ENCODE measurements around the gene GRIA1.
"Not testable (repeated sequence)": the region's sequence is repeated elsewhere in the genome, so short reads cannot be mapped to it uniquely, and the experiment has no call there.

Gene GRIA1

DNA sequence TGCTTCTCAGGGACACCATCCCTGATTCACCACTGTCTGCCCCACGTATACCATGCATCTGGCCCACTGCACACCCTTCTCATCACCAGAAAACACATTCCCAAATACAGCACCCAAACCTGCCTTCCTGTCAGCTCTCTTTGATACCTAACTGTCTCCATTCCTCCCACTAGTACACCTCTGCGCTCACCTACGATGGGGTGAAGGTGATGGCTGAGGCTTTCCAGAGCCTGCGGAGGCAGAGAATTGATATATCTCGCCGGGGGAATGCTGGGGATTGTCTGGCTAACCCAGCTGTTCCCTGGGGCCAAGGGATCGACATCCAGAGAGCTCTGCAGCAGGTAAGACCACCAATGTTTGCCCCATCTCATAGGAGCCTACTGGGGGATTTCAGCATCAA is 186.4 kb downstream of the GRIA1 start:
- no peak for DNase-seq (ENCODE audit: low read depth)
- H3K4me3 ChIP-seq (ENCODE audit: low read depth, low read length): no peak overlapping the region

DNA sequence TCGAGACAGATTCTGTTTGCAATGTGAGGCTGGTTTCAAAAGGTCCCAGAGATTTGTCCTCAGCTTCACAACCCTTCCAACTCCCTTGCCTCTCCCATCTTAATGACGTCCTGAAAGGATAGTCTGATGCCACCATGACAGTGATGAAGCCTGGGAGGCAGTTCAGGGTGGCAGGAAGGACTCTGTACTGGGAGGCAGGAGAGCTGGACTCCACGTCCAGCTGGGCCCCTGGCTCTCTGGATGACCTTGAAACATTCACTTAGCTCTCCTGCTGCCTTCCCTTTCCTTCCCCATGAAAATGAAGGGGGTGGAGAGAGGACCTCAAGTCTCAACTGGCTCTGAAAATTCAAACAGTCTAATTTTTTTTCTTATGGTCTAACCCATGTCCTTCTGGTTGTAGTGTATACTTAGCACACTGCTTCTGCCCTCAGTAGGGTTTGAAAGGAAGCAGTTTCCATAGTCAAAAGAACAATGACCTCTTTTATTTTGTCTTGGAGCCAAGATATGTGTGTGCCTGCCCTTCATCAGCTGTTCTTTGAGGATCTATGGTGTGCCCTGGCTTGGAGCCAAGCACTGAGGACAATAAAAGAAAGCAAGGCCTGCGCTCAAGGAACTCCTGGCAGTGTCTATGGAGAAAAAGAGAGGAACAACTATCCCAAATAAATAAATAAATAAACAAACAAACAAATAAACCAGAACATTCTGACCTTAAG is 188.3 kb downstream of the GRIA1 start:
- DNase-seq (ENCODE audit: low read depth): no peak
- H3K4me3 ChIP-seq (ENCODE audit: low read depth, low read length): no peak overlapping the region

GRCh38 chr5:153690236-153690635 is 199.8 kb downstream of the GRIA1 start:
- DNase-seq (ENCODE audit: low read depth): no peak
- no peak overlapping the region for H3K4me3 ChIP-seq (ENCODE audit: low read depth, low read length)

DNA sequence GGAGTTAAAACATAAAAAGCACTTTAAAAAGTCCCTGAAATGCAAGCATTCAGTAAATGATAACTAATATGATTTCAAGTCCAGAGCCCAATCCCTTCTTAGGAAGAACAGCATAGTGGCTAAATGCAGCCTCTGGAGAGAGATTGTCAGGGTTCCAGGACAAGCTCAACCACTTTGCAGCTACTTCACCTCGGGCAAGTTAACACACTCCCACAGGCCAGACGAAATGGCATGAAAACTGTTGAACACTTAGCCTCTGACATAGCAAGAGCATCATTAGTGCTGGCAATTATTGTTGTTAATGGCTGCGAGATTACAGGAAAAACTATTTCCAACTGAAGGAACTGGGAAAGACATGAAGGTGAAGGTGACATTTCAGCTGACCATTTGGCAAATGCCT is 205.8 kb downstream of the GRIA1 start:
- no peak for DNase-seq (ENCODE audit: low read depth)
- H3K4me3 ChIP-seq (ENCODE audit: low read depth, low read length): no peak overlapping the region

DNA sequence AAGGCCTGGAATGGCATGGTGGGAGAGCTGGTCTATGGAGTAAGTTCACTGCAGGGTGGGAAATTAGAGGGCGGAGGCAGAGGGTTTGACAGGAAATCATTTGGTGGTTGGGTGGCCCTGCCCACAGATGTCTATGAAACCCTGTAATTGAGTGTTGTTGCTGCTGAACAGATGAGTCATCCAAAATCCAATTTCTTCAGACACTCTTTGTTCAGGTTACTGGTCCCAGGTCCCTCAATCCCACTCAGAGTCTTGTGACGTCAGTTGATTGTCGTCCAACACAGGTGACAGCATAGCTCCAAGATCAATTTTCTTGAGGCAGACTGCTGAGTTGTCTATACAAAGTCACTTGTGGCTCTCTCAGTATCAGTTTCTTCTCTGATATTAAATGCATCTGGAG is 208.6 kb downstream of the GRIA1 start:
- DNase-seq (ENCODE audit: low read depth): no peak
- H3K4me3 ChIP-seq (ENCODE audit: low read depth, low read length): no peak overlapping the region

DNA sequence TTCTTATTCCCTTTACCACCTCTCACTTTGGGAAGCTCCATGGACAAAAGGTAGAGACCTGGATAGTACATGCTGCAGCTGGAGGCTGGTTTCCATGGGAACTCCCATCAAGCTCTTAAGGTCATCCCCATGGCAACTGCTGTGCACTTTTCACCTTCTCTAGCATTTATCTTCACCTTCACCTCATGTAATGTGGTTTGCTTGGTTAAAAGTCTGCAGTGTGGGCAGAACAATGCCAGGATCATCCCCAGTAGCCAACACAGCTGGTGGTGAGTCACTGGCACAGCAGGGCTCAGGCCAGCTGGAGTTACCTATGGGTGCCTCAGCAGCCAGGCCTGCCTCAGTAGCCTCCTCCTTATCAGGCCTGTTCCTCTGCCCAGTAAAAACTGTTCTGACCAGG is 210.5 kb downstream of the GRIA1 start:
- no peak overlapping the region for H3K4me3 ChIP-seq (ENCODE audit: low read depth, low read length)
- DNase-seq (ENCODE audit: low read depth): no peak

DNA sequence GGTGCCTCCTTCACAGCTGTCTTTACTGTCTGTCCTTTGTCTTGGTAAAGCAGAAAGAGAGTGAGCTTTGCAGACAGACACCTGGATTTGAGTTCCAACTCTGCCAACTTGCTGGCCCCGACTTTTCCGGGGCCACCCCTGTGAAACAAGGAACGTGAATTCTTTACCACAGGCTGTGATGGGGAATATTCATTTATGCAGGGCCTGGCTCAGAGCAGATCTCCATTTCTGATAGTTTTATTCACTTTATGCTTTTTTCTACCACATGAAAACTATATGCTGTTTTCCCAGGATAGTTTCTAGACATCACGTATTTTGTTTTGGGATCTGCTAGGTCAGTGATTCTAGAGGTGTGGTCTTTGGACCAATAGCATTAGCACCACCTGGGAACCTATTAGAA is 211.8 kb downstream of the GRIA1 start:
- no peak for DNase-seq (ENCODE audit: low read depth)
- H3K4me3 ChIP-seq (ENCODE audit: low read depth, low read length): no peak overlapping the region

GRCh38 chr5:153704110-153704509 is 213.6 kb downstream of the GRIA1 start:
- no peak overlapping the region for H3K4me3 ChIP-seq (ENCODE audit: low read depth, low read length)
- DNase-seq (ENCODE audit: low read depth): no peak

DNA sequence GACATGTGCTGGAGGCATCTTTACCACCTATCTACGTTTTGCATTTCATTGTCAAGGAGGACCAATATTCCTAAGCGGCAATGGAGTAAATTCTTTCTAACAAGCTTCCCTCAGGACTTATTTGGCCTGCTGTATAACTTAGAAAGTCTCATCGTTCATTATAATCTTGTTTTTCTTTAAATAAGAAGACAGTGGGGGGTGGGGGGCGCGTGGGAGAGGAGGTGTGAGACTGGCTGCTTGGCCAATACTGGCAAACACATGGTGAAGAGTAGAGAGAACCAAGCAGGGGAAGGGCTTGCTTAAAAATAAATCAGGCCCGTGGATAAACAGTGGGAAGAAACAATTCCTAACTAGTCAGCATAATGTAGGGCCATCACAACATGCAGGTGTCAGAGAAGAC is 217.2 kb downstream of the GRIA1 start:
- H3K4me3 ChIP-seq (ENCODE audit: low read depth, low read length): no peak overlapping the region
- no peak for DNase-seq (ENCODE audit: low read depth)

GRCh38 chr5:153711755-153712154 is 221.3 kb downstream of the GRIA1 start:
- no peak for DNase-seq (ENCODE audit: low read depth)
- no peak overlapping the region for H3K4me3 ChIP-seq (ENCODE audit: low read depth, low read length)

GRCh38 chr5:153712946-153713345 is 222.5 kb downstream of the GRIA1 start:
- H3K4me3 ChIP-seq (ENCODE audit: low read depth, low read length): no peak overlapping the region
- DNase-seq (ENCODE audit: low read depth): no peak

DNA sequence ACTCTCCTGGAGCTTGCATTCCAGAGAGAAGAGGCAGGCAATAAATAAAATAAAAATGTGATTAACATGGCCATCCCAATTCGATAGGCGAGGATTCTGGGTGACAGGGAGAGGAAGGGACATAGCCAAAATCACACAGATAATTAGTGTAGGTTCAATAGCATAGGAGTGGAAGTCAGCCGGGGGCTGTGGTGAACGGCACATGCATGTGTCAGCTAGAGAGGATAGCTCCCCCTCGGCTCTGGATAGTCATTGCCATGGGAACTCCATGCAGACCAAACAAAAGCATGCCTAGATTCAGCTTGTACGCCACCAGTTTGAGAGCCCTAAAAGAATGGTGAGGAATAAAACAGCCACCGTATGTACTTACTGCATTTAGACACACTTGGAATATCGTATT is 223.5 kb downstream of the GRIA1 start:
- DNase-seq (ENCODE audit: low read depth): no peak

DNA sequence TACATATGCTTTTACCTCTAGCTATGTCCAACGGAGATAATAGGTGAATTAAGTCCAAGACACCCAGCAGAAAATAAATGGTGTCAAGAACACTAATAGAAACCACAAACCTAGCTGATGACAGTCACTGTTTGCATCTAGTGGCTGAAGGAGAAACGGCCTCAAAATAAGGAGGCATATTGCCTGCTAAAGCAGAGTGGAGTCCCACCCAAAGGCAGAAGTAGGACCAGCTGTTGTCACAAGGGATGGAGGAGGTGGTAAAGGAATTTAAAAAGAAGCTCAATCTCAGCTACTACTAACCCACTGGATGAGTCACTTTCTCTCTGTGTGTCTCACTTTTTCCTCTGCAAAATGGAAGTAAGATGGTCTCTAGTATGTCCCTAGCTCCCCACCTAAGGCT is 224.3 kb downstream of the GRIA1 start:
- no peak for DNase-seq (ENCODE audit: low read depth)
- H3K4me3 ChIP-seq (ENCODE audit: low read depth, low read length): no peak overlapping the region

More for the DNA sequence above, 223.5 kb downstream of the GRIA1 start:
- H3K4me3 ChIP-seq (ENCODE audit: low read depth, low read length): no peak overlapping the region

DNA sequence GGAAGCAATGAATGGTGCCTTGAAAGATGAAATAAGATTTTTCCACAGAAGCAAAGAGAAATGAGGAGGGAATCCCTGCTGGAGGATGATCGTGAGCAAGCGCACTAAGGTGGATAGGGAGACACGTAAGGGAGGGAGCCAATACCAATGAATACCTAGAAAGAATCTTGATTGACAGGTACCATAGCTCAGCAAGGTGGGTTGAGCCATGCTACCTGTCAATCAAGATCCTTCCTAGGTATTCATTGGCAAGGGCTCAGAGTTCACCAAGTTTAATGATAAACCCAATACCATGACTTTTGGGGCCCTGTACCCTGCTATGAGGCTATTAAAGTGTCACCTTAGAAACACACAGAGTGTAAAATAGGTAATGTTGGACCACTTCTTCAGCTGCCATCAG is 226.8 kb downstream of the GRIA1 start:
- H3K4me3 ChIP-seq (ENCODE audit: low read depth, low read length): no peak overlapping the region
- no peak for DNase-seq (ENCODE audit: low read depth)

DNA sequence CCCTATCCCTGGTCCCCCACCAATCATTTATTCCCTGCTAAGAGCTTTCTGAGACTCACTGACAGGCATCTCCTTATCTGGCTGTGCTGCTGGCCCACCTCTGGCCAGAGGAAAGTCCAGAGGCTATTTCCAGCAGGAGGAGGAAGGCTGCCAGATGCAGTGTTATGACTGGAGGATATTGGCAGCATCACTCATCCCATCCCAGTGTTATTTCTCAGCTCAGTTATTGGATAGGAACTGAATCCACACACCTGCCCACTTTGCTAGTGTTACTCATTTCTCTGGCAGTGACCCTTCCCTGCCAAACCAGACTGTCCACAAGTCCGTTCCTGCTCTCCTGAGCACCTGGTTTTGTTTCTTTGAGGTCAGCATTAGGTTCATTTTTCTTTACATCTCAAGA is 228.2 kb downstream of the GRIA1 start:
- DNase-seq (ENCODE audit: low read depth): no peak
- H3K4me3 ChIP-seq (ENCODE audit: low read depth, low read length): no peak overlapping the region

DNA sequence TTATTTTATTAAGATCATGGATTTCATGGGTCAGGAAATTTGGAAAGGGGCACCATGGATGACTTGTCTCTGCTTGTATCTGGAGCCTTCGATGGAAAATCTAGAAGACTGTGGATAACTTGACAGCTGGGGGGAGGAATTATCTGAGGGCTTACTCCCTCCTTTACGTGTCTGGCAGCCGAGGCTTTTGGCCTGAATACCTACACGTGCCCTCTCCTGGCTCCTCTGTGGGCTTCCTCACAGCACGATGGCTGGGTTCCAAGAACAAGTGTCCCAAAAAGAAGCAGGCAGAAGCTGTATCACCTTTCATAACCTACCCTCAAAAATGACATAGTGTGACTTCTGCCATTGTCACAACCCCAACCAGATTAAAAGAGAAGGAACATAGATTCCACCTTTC is 228.9 kb downstream of the GRIA1 start:
- DNase-seq (ENCODE audit: low read depth): no peak
- H3K4me3 ChIP-seq (ENCODE audit: low read depth, low read length): no peak overlapping the region

- H3K4me3 ChIP-seq (ENCODE audit: low read depth, low read length); DNase-seq (ENCODE audit: low read depth): not testable (repeated sequence)
Observed at GRCh38 chr5:153723022-153723610, 232.6 kb downstream of the GRIA1 start.

- no peak overlapping the region for H3K4me3 ChIP-seq (ENCODE audit: low read depth, low read length)
- DNase-seq (ENCODE audit: low read depth): no peak
Observed at GRCh38 chr5:153742060-153742459, 251.6 kb downstream of the GRIA1 start.

GRCh38 chr5:153744751-153745150 is 254.3 kb downstream of the GRIA1 start:
- H3K4me3 ChIP-seq (ENCODE audit: low read depth, low read length): no peak overlapping the region
- no peak for DNase-seq (ENCODE audit: low read depth)

DNA sequence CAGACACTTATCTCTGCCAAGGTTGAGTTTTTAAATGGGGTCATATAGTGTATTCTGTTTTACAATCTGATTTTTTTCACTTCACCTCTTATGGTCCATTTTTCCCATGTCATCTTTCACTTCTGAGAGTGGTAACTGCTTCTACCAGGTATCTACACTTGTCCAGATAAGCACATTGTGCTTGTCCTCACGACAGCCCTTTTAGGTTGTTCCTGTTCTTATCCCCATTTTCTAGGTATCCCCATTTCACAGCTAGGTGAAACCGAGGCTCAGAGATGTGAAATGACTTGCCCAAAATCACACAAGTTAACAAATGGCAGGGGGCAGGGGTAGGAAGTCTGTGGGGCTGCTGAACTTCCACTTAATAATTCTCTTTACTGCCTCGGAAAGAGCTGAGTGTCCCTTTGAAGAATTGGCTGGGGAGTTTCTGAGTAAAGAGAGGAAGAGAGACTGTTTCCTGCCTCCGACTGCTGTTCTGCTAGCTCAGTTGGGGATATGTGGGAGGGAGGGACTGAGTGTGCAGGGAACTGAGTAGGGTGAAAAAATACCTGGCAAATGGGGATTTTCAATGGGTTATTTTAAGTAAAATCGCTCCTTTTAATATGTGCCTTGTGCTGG is 255.4 kb downstream of the GRIA1 start:
- H3K4me3 ChIP-seq (ENCODE audit: low read depth, low read length): no peak overlapping the region
- DNase-seq (ENCODE audit: low read depth): no peak

DNA sequence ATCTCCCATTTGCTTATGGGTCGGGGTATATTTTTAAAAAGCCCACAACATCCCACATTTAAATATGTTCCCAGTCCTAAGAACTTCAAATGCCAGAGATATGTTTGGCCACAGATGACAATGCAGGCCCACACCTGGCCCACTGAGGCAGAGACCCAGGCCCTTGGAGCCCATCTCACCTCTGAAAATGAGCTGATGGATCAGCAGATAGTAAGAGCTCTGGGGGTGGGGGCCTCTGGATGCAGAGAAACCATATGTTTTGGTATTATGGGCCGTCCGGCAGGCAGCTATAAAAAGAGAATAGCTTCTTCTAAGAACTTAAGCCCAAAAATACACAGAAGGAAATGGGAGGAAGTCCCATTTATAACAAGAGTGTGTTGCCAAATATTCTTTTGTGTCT is 256.0 kb downstream of the GRIA1 start:
- DNase-seq (ENCODE audit: low read depth): no peak
- no peak overlapping the region for H3K4me3 ChIP-seq (ENCODE audit: low read depth, low read length)
